Measurements from ENCODE around the gene FAM187B.

DNA sequence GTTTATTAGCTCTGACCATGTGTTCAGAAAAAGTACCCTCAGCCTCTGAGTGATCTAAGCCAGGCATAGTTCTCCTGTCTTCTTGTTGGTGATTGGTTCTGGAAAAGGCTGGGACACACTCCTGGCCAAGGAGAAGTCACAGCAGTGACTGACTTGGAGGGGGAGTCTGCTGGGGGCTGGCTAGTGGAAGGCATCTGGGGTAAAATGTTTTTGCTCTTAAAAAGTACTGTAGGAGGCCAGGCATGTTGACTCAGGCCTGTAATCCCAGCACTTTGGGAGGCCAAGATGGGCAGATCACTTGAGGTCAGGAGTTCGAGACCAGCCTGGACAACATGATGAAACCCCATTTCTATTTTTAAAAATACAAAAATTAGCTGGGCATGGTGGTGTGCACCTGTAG is 21.7 kb downstream of the FAM187B start:
- TF ChIP-seq CTCF (IDR thresholded peaks at IDR 0.05) (no peak), POLR2A (IDR thresholded peaks at IDR 0.05) (no peak)

All from right lobe of liver (tissue), 4 donors.